ENCODE results near the gene NDUFA6. TPM values are rescaled to one million over a fixed set of nuclear protein-coding genes. Genes with fewer than 3 reads are reported as not detected.

Gene NDUFA6
- total RNA-seq, 4 donors from 2014 or later, result 36.5 to 116 (median 46.0) TPM

GRCh38 chr22:42069801-42070516 lies 20.6 kb downstream of the NDUFA6 start:
- TF ChIP-seq POLR2A (IDR thresholded peaks at IDR 0.05) (no peak), CTCF (IDR thresholded peaks at IDR 0.05) (no peak)
- intact Hi-C loops (cut with DNase I; ENCODE audit: low total_unique reads), result no loop called here
- DNase-seq, result no peak
- Histone ChIP-seq H3K27me3 (no peaks in the 10 kb centered on the region), H3K27ac (peak overlapping the region; percentile 89 to 94), H3K9me3 (no peaks in the 10 kb centered on the region), H3K4me3 (peak overlapping the region; percentile 67 to 69), H3K4me1 (peaks cover 0 to 16% of the 10 kb centered on the region in 2 donors), H3K36me3 (no peaks in the 10 kb centered on the region)

DNA sequence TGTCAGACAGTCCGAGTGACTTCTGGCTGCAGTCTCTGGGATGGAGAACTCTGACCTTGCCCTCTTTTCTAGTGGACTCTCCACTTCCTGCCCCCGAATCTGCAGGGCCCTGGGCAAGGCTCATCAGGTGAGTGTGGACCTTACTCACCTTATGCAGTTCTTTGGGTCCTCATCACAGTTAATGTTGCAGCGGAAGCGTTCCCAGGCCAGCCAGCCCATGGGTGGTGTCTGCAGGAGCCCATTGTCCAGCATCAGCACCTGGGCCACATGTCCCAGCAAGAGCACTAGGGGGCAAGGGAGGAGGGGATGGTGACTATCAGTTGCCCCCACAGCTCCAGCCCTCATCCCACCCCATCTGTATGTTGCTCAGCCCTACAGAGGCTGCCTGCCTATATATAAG lies 22.3 kb downstream of the NDUFA6 start:
- no peaks in the 10 kb centered on the region for H3K27me3 ChIP-seq
- no peaks in the 10 kb centered on the region for H3K36me3 ChIP-seq
- no peak overlapping the region for H3K27ac ChIP-seq
- H3K4me1 ChIP-seq, result peaks cover 0 to 6% of the 10 kb centered on the region in 2 donors
- no peaks in the 10 kb centered on the region for H3K9me3 ChIP-seq
- intact Hi-C loops (cut with DNase I; ENCODE audit: low total_unique reads), result no loop called here
- no peak for DNase-seq
- H3K4me3 ChIP-seq, result no peak overlapping the region
- TF ChIP-seq POLR2A (IDR thresholded peaks at IDR 0.05) (no peak), CTCF (IDR thresholded peaks at IDR 0.05) (no peak)

GRCh38 chr22:42067671-42068251 lies 22.8 kb downstream of the NDUFA6 start:
- Histone ChIP-seq H3K27me3 (no peaks in the 10 kb centered on the region), H3K36me3 (no peaks in the 10 kb centered on the region), H3K27ac (no peak overlapping the region), H3K9me3 (no peaks in the 10 kb centered on the region), H3K4me3 (no peak overlapping the region), H3K4me1 (peaks cover 0 to 5% of the 10 kb centered on the region in 2 donors)
- no peak for TF ChIP-seq POLR2A (IDR thresholded peaks at IDR 0.05)
- no peak for TF ChIP-seq CTCF (IDR thresholded peaks at IDR 0.05)
- intact Hi-C loops (cut with DNase I; ENCODE audit: low total_unique reads), result no loop called here
- DNase-seq, result no peak

DNA sequence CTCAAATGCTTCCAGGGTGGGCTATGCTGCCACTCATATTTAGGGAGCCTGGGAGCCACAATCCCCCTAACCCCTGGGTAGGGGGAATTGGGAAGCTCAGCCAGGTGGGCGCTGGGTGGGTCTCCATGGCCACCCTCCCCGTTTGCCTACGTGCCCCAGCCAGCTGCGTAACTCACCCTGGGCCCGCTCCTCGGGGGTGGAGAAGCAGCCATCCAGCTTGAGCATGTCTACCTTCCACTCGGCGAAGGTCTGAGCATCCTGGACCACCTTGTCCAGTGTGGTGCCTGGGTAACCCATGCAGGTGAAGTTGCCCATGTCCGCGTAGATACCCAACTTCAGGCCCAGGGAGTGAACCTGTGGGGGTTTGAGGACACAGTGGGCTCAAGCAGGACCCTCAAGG lies 23.6 kb downstream of the NDUFA6 start:
- Histone ChIP-seq H3K27ac (no peak overlapping the region), H3K27me3 (no peaks in the 10 kb centered on the region), H3K9me3 (no peaks in the 10 kb centered on the region), H3K4me1 (peaks cover 0 to 5% of the 10 kb centered on the region in 2 donors), H3K36me3 (no peaks in the 10 kb centered on the region), H3K4me3 (no peak overlapping the region)
- no peak for TF ChIP-seq POLR2A (IDR thresholded peaks at IDR 0.05)
- no peak for DNase-seq
- intact Hi-C loops (cut with DNase I; ENCODE audit: low total_unique reads), result no loop called here

DNA sequence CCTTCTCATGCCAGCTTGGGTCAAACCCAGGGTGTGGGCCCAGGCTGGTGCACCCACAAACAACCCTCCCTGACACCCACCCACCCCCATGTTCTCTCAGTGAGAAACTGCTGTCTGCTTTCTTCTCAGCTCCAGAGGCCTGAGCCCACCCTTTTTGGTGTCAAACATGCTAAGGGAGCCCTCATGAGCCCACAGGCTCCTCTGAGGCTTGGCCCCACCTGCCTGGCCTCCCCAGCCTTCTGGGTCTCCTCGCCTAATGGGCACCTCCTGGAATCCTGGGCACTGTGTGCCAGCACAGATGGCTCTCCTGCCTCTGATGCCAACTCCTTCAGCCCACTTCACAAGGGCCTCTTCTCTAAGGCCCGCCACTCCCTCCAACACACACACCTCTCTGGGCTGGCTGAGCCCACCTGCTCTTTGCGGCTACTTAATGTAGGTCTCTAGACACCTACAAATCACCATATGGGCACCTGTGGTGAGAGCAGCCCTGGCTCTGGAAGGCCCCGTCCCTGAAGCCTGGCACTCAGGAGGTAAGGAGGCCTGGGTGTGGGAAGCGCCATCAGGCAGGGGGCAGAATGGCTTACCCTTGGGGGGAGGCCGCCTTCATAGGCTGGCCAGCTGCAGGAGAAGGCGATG lies 24.3 kb downstream of the NDUFA6 start:
- no peak overlapping the region for H3K27ac ChIP-seq
- intact Hi-C loops (cut with DNase I; ENCODE audit: low total_unique reads), result no loop called here
- no peaks in the 10 kb centered on the region for H3K9me3 ChIP-seq
- H3K27me3 ChIP-seq, result no peaks in the 10 kb centered on the region
- no peaks in the 10 kb centered on the region for H3K36me3 ChIP-seq
- H3K4me3 ChIP-seq, result no peak overlapping the region
- DNase-seq, result no peak
- peaks cover 0 to 5% of the 10 kb centered on the region in 2 donors for H3K4me1 ChIP-seq
- TF ChIP-seq CTCF (IDR thresholded peaks at IDR 0.05), result no peak
- TF ChIP-seq POLR2A (IDR thresholded peaks at IDR 0.05), result no peak
